Fibroblast of the aortic adventitia (primary cell): ENCODE results near the gene PITX1. TPM values are rescaled to one million over a fixed set of nuclear protein-coding genes. Genes with fewer than 3 reads are reported as not detected.

Source experiments
- DNase-seq: peaks from one replicate; pipeline ENCODE4 v3.0.0-alpha.2; 2010; ENCODE audit warnings: low read depth
- H3K4me3 ChIP-seq: 2 replicates; pipeline ENCODE4 v1.5.1; 2011; ENCODE audit warnings: low read depth, mild to moderate bottlenecking, control low read depth, low read length, moderate library complexity
- total RNA-seq: library from RNA; depleted of rRNA; stranded (reverse); fragments of >200 nt; gene quantifications from 2 replicates; pipeline ENCODE4 v1.2.3, GENCODE V29; 2012; ENCODE audit warnings: low replicate concordance
- TF ChIP-seq, protein P1 (sequence below): IDR thresholded peaks from 2 replicates; pipeline ENCODE4 v1.5.1; 2011; ENCODE audit warnings: mild to moderate bottlenecking, low read length, control low read depth, inconsistent platforms; ENCODE audit not compliant: insufficient read depth

Gene PITX1
- total RNA-seq, 1 donor, result 1.5 TPM

- TF ChIP-seq, protein P1, sequence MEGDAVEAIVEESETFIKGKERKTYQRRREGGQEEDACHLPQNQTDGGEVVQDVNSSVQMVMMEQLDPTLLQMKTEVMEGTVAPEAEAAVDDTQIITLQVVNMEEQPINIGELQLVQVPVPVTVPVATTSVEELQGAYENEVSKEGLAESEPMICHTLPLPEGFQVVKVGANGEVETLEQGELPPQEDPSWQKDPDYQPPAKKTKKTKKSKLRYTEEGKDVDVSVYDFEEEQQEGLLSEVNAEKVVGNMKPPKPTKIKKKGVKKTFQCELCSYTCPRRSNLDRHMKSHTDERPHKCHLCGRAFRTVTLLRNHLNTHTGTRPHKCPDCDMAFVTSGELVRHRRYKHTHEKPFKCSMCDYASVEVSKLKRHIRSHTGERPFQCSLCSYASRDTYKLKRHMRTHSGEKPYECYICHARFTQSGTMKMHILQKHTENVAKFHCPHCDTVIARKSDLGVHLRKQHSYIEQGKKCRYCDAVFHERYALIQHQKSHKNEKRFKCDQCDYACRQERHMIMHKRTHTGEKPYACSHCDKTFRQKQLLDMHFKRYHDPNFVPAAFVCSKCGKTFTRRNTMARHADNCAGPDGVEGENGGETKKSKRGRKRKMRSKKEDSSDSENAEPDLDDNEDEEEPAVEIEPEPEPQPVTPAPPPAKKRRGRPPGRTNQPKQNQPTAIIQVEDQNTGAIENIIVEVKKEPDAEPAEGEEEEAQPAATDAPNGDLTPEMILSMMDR, result no peak
- no peak overlapping the region for H3K4me3 ChIP-seq
- DNase-seq, result no peak
Observed at GRCh38 chr5:135051872-135052271, 17.8 kb upstream of the PITX1 start.

- no peak for DNase-seq
- H3K4me3 ChIP-seq, result no peak overlapping the region
- TF ChIP-seq, protein P1, result no peak
Observed at GRCh38 chr5:135051399-135051798, 17.4 kb upstream of the PITX1 start.

DNA sequence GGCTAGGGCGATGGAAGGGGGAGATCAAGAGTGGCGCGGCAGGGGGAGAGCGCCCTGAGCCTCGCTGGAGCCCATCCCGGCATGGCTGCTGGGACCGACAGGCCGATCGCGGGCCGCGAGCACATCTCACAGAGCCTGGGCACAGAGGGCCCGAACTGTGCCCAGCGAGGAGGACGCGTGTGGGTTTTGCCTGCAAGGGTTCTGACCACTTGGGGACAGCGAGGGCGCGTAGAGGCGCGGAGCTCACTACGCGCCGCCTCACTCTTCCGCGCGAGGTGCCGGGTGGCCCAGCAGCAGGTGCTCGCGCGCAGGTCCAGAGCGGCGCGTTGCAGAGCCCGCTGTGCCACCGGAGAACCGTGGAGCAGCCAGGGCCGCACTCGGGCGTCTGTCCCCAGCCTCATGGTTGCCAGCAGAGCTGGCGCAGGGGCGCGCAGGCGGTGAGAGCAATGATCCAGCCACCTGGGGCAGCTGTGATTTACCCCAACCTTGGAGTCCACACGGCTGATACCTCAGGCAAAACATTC is 16.3 kb upstream of the PITX1 start:
- no peak overlapping the region for H3K4me3 ChIP-seq
- no peak for DNase-seq
- TF ChIP-seq, protein P1, result no peak

DNA sequence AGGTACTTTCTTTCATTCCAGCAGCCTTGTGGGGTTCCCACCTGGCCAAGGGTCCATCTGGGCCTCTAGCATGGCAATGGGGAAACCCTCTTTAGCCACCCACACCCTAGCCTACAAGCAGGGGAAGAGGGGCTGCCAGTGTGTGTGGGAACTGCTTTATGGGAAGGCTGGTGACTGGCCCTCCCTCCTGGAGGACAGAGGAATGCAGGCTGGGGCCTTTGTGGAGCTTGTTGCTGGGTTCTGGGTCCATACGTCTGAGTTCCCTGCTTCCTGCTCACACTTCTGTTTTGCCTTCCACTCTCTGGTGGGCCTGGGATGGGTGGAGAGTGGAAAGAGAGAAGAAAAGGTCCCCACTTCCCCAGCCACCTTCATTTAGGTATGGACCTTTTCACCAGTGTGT is 14.9 kb upstream of the PITX1 start:
- no peak overlapping the region for H3K4me3 ChIP-seq
- no peak for DNase-seq
- TF ChIP-seq, protein P1, result no peak

- TF ChIP-seq, protein P1, result no peak
Observed at GRCh38 chr5:135048286-135048685, 14.3 kb upstream of the PITX1 start.

GRCh38 chr5:135047347-135047695 is 13.3 kb upstream of the PITX1 start:
- no peak overlapping the region for H3K4me3 ChIP-seq
- TF ChIP-seq, protein P1, result no peak
- DNase-seq, result no peak

More at GRCh38 chr5:135048286-135048685, 14.3 kb upstream of the PITX1 start:
- no peak for DNase-seq
- no peak overlapping the region for H3K4me3 ChIP-seq
